GM18517 (cell line): ENCODE measurements around the gene NUBPL.
"Not testable (repeated sequence)": the region's sequence is repeated elsewhere in the genome, so short reads cannot be mapped to it uniquely, and the experiment has no call there.

Experiments
- ATAC-seq: cut with Tn5 transposase; IDR thresholded peaks from one replicate; pipeline ENCODE4 v1.9.1; 2021; ENCODE audit warnings: mild to moderate bottlenecking, moderate library complexity; ENCODE audit not compliant: unreplicated experiment

NUBPL gene

DNA sequence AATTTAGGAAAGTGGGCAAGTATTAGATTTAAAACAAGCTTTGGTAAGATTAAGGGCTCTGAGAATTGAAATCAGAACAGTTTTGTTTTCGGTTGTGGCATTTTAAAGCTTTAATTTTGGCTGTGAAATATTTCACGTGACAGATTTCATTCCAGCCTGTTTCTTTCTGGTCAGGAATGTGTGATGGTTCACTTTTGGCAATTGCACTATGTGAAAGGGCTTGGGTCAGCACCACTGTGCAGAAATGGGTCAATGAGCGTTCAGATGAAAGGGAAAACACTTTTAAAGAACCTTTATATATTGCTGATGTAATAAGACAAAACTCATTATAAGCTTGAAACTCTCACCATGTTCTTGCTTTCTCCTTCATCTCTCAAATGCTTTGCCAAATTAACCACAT, 17.1 kb downstream of the NUBPL start:
- ATAC-seq, result no peak

DNA sequence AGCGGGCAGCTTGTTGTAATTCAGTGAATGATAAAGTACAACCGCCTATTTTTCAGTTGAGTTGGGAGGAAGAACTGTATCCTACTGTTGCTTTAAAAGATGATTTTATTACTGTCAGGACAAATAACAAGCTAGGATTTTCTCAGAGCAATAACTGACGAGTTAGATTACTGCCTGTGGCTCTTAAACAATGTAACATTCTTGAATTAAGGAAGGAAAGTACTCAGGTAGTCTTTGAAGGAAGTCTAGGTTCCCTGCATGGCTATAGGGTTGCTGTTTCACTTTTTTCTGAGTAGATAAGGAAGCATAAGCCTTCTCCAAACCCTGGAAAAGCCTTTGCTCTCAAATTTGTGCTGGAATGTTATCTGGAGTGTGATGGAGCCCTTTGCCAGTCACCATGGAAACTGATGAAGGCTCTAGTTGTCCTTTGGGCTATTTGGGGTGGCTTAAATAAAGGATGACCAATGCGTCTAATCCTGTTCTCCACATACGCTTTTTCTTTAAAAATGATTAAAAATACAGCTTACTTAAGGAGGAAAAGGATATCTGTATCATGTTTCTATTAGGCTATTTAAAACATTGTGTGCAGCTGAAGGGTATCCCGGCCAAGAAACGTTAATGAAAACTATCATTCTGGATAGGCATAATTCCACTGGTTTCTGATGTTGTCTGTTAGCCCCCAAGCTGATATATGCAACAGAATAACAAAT, 17.7 kb downstream of the NUBPL start:
- no peak for ATAC-seq

DNA sequence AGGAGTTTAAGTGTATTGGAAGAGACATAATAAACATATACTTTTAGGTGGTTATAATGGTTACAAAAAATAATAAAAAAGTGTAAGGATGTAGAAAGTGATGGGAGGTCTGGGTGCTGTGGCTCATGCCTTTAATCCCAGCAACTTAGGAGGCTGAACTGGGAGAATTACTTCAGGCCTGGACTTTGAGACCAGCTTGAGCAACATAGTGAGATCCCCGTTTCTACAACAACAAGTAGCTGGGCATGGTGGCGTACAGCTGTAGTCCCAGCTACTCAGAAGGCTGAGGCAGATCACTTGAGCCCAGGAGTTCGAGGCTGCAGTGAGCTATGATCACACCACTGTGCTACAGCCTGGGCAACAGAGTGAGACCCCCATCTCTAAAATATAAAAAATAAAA, 19.0 kb downstream of the NUBPL start:
- no peak for ATAC-seq

DNA sequence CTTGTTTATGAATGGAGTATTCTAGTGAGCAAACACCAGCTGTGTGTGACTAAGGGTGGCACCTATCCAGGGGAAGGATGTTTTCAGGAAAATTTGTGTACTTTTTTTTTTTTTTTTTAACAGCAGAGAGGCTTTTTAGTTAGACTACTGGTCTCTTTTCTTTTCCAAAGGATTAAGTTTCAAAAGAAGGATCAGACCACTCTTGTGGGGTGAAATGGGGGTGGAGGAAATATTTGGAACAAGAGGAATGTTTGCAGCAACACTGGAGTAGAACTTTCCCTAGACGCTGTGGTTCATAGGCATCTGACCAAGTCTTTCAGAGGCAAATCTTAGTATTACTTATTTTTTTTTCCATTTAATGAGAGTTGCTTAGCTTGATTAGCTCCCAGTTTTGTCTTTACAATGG, 21.1 kb downstream of the NUBPL start:
- ATAC-seq, result no peak

DNA sequence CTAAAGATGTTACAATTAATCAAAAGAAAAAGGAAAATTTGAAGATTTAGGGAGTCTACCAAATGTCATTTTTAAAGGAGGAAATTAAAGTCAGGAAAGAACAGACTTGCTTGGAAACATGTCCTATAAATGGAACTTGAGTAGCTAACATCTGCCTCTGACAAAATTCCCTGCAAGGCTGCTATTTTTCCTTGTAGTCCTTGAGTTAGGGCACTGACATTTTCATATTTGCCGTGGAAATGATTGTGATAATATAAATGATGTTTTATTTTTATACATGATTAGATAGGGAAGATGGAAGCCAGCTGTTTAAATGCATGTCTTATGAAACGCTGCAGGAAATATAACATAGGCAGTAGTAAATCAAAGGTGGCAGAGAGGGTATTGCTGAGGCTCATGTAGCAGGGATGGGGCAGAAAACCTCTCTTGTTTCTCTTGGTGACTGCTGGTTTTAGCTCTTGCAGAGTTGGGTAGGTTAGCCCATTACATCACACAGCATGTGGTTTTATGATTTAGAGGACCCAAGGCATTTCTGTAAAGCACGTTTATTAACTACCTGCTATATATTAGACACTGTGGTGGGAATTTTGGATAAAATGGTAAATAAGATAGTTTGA, 21.7 kb downstream of the NUBPL start:
- ATAC-seq, result no peak

DNA sequence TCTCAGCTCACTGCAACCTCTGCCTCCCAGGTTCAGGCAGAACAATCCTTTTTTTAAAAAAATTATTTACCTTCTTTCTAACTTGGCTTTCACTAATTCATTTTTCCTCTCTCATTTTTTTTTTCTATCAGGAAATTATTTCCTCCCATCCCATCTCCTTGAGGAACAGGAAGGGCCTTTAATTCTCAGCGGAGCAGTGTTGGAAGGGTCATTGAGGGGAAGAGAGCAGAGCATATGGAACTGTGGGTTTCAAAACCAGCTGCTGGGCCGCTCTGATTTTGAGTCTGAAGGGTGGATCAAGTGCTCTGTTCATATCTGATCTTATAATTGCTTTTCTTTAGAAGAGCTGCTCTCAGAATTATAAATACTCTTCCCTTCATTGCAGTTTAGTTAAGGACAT, 29.0 kb downstream of the NUBPL start:
- no peak for ATAC-seq

DNA sequence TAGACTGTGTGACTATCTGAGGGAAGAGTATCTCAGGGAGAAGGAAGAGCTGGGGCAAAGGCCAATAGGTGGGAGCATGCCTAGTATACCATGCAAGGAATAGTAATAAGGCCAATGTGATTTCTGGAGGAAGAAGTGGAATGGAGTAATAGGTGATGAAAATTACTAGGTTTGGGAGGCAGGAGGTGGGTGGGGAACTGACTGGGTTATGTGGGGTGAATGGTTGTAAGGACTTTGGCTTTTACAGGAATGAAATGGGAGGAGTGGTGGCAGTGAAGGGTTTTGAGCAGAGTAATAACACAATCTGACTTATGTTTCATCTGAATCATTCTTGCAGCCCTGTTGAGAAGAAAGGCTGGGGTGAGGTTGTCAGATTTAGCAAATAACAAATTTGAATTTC, 30.9 kb downstream of the NUBPL start:
- ATAC-seq, result no peak

DNA sequence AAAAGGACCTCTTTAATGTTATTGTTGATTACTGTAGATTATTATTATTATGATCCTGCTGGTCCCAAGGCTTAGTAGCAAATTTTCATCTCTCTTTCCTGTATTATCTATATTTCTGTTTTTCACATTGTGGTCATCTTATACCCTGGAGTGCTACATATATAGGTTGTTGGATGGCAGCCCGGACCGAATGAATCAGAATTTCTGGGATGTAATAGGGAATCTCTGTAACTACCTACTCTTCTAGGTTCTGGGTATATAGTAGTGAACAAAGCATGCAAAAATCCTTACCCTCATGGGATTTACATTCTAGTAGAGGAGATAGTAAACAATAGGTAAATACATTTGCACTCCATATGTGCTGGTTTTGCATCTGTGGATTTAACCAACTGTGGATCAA, 31.4 kb downstream of the NUBPL start:
- no peak for ATAC-seq

DNA sequence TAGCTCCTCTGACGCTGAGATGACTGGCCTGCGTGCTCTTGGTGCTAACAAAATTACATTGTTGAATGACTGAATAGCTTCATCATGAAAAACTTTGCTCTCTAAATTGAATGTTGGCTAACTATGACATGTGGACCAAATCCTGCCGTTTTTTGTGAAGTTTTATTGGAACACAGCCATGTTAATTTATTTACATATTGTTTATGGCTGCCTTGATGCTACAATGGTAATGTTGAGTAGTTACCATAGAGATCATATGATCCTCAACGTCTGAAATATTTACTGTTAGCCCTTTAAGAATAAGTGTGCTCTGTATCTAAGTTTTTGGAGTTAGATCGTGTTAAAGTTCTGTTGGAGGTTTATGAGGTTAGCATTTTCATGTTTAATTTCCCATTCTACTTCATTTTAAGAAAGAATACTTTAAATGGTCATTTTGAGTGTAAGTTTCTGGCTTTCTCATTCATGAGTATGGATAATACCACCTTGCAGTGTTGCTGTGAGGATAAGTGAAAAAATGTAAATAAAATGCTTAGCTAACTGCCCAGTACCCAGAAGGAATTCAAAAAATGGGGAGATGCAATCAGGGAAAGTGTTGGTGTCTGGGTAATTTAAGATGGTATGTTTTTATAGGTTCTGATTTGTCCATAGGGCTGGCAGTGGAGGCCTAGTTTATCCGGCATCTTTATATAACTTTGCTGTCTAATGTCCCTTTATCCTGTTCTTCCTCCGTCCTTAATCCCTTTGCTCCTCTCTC, 35.3 kb downstream of the NUBPL start:
- ATAC-seq, result no peak

DNA sequence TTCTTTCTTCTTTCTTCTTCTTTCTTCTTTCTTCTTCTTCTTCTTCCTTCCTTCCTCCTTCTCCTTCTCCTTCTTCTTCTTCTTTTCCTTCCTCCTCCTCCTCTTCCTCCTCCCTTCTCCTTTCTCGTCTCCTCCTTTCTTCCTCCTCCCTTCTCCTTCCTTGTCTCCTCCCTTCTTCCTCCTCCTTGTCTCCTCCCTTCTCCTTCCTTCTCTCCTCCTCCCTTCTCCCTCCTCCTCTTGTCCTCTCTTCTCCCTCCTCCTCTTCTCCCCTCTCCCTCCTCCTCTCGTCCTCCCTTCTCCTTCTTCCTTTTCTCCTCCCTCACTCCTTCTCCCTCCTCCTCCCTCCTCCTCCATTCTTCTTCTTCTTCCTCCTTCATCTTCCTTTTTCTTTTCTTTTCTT, 44.5 kb downstream of the NUBPL start:
- no peak for ATAC-seq

DNA sequence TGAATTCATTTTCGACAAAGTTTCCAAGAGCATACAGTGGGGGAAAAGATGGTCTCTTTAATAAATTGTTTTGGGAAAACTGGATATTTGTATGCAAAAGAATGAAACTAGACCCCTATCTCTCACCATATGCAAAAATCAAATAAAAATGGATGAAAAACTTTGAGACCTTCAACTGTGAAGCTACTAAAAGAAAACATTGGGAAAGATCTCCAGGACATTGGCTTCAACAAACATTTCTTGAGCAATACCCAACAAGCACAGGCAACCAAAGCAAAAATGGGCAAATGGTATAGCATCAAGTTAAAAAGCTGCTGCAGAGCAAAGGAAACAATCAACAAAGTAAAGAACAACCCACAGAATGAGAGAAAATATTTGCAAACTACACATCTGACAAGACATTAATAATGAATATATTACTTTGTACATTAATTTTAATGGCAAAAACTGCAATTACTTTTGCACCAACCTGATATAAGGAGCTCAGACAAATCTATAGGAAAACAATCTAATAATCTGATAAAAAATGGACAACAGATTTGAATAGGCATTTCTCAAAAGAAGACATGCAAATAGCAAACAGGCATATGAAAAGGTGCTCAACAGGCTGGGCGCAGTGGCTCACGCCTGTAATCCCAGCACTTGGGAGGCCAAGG, 50.7 kb downstream of the NUBPL start:
- no peak for ATAC-seq

DNA sequence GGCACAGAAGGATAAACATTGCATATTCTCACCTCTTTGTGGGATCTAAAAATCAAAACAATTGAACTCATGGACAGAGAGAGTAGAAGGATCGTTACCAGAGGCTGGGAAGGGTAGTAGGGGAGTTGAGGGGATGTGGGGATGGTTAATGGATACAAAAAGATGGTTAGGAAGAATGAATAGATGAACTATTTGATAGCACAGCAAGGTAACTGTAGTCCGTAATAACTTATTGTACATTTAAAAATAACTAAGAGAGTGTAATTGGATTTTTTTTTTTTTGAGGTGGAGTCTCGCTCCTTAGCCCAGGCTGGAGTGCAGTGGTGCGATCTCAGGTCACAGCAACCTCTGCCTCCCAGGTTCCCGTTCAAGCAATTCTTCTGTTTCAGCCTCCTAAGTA, 52.0 kb downstream of the NUBPL start:
- no peak for ATAC-seq

DNA sequence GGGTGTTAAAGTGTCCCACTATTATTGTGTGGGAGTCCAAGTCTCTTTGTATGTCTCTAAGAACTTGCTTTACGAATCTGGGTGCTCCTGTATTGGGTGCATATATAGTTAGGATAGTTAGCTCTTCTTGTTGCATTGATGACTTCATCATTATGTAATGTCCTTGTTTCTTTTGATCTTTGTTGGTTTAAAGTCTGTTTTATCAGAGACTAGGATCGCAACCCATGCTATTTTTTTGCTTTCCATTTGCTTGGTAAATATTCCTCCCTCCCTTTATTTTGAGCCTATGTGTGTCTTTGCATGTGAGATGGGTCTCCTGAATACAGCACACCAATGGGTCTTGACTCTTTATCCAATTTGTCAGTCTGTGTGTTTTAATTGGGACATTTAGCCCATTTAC, 57.7 kb downstream of the NUBPL start:
- not testable (repeated sequence) for ATAC-seq

DNA sequence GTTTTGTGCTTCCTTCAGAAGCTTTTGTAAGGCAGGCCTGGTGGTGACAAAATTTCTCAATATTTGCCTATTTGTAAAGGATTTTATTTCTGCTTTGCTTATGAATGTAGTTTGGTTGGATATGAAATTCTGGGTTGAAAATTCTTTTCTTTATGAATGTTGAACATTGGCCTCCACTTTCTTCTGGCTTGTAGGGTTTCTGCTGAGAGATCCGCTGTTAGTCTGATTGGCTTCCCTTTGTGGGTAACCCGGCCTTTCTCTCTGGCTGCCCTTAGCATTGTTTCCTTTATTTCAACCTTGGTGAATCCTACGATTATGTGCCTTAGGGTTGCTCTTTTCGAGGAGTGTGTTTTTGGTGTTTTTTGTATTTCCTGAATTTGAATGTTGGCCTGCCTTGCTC, 58.2 kb downstream of the NUBPL start:
- no peak for ATAC-seq

DNA sequence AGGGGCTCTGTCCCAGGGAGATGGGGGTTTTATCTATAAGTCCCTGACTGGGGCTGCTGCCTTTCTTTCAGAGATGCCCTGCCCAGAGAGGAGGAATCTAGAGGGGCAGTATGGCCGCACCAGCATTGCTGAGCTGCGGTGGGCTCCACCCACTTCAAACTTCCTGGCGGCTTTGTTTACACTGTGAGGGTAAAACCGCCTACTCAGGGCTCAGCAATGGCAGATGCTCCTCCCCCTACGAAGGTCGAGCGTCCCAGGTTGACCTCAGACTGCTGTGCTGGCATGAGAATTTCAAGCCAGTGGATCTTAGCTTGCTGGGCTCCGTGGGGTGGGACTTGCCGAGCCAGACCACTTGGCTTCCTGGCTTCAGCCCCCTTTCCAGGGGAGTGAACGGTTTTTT, 59.7 kb downstream of the NUBPL start:
- ATAC-seq, result not testable (repeated sequence)

DNA sequence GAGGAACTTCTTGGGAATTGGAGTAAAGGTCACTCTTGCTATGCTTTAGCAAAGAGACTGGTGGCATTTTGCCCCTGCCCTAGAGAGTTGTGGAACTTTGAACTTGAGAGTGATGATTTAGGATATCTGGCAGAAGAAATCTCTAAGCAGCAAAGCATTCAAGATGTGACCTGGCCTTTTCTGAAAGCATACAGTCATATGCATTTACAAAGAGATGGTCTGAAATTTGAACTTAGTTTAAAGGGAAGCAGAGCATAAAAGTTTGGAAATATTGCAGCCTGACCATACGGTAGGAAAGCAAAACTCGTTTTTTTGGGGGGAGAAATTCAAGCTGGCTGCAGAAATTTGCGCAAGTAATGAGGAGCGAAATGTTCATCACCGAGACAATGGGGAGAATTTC, 60.9 kb downstream of the NUBPL start:
- ATAC-seq, result no peak

DNA sequence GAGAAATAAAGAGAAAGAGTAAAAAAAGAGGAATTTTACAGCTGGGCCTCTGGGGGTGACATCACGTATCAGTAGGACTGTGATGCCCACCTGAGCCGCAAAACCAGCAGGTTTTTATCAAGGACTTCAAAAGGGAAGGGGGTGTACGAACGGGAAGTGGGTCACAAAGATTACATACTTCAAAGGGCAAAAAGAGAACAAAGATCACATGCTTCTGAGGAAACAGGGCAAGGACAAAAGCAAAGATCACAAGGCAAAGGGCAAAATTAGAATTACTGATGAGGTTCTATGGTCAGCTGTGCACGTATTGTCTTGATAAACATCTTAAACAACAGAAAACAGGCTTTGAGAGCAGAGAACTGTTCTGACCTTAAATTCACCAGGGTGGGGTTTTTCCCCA, 91.7 kb downstream of the NUBPL start:
- not testable (repeated sequence) for ATAC-seq

DNA sequence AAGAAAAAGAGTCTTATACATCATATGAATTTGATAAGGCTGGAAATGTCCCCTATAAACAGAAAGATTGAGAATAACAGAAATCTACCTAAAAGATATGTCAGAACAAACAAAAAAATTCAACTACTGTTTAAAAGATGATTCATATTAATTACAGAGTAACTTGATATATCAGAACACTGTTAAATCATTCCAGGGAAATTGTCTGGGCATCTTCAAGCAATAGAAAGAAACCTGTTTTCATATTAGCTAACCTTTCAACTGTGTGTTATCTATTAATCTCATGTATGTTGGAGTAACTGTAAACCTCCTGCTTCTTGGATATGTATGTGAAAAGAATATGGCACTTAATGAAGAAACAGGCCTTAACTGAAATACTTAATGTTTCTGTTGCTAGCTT, 96.7 kb downstream of the NUBPL start:
- no peak for ATAC-seq

DNA sequence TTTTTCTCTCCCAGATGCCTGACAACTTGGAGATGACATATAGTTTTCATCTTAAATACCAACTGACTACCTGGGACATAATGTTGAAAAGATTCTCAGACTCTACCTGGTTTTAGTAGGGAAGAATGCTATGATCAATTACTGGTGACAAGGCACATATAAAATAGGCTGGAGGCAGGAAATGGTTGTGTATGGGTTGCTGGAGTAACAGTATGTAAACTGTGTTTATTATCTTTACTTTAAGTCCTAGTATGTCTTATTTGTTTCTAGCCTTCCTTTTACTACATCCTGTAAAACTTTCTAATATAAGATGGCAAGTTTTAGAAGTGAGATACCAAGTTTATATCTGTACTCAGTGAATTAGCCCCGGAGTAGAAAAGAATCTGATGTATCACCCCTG, 98.1 kb downstream of the NUBPL start:
- ATAC-seq, result no peak

DNA sequence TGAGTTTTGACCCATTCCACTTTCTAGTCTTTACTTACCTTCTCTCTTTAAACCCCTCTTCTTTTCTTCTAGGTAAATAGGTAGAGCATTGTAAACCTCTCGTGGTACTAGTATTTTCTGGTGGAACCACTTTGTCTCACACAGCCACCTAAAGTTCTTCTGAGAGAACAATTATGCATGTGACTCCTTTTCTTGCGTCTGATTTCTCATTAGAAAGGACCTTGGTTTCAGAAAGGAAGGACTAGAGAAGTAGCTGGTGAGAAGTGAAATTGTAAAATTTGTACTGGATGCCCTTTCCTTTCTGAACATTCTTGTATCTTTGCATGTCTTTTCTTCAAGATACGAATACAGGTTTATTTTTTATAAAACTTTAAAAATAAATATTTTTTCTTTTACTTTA, 99.0 kb downstream of the NUBPL start:
- ATAC-seq, result no peak

DNA sequence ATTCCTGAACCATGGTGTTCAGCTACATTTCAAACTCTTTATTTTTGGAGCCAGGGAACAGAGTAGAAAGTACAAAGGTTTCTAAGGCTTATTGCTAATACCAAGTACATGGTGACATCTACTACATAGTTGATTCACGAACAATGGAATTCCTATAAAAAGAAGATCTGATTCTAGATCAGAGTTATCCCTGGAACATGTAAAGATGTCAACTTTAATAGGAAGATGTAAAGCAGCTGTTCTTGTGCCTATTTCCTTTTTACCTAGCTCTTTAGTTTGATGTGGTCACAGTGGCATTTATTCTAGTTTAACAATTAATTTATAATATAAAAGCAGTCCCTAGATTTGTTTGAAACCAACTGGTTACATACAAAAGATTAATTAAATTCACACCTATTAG, 99.5 kb downstream of the NUBPL start:
- no peak for ATAC-seq

DNA sequence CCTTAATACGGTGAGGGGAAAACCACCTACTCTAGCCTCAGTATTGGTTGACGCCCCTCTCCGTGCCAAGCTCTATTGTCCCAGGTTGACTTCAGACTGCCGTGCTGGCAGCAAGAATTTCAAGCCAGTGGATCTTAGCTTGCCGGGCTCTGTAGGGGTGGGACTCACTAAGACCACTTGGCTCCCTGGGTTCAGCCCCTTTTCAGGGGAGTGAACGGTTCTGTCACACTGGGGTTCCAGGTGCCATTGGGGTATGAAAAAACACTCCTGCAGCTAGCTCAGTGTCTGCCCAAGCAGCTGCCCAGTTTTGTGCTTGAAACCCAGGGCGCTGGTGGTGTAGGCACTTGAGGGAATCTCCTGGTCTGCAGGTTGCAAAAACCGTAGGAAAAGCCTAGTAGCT, 107.1 kb downstream of the NUBPL start:
- no peak for ATAC-seq
